Right renal pelvis (tissue), 4 donors: ENCODE data around the gene METTL16. TPM values are rescaled to one million over a fixed set of nuclear protein-coding genes. Genes with fewer than 3 reads are reported as not detected.

Experiments
- DNase-seq, 4 donors: peaks; one replicate each; pipeline ENCODE4 v3.0.0-alpha.2; 2013; ENCODE audit warnings: low read depth in 4 of 4, low spot score in 3 of 4, missing footprints in 1 of 4
- polyA plus RNA-seq, 4 donors: library from polyadenylated mRNA; unstranded; fragments of 120-200 nt; gene quantifications; one replicate each; pipeline ENCODE4 v1.2.1, GENCODE V29; 2013; ENCODE audit not compliant: insufficient read length in 4 of 4

Gene METTL16
- polyA plus RNA-seq, 4 donors, result 37.2 to 47.0 (median 42.1) TPM

- no peak for DNase-seq
These were observed 126.2 kb downstream of the METTL16 start for GRCh38 chr17:2385240-2386210.

GRCh38 chr17:2384439-2385127, 127.1 kb downstream of the METTL16 start:
- no peak for DNase-seq

GRCh38 chr17:2383628-2384167, 128.0 kb downstream of the METTL16 start:
- DNase-seq, result no peak

GRCh38 chr17:2380950-2381649, 130.6 kb downstream of the METTL16 start:
- DNase-seq, result no peak

GRCh38 chr17:2380226-2380922, 131.3 kb downstream of the METTL16 start:
- DNase-seq, result no peak

- DNase-seq, result no peak
These were observed 132.0 kb downstream of the METTL16 start for GRCh38 chr17:2379489-2380225.

- DNase-seq, result no peak
These were observed 132.8 kb downstream of the METTL16 start for GRCh38 chr17:2378905-2379304.

GRCh38 chr17:2377659-2378058, 134.0 kb downstream of the METTL16 start:
- no peak for DNase-seq

GRCh38 chr17:2376107-2376506, 135.6 kb downstream of the METTL16 start:
- no peak for DNase-seq

GRCh38 chr17:2375406-2375805, 136.3 kb downstream of the METTL16 start:
- no peak for DNase-seq

- no peak for DNase-seq
These were observed 137.0 kb downstream of the METTL16 start for GRCh38 chr17:2374549-2375285.

GRCh38 chr17:2373179-2373578, 138.5 kb downstream of the METTL16 start:
- DNase-seq, result no peak

- DNase-seq, result no peak
These were observed 139.0 kb downstream of the METTL16 start for GRCh38 chr17:2372681-2373080.

GRCh38 chr17:2372180-2372579, 139.5 kb downstream of the METTL16 start:
- DNase-seq, result no peak

GRCh38 chr17:2371183-2372130, 140.2 kb downstream of the METTL16 start:
- DNase-seq, result no peak

- DNase-seq, result no peak
These were observed 141.5 kb downstream of the METTL16 start for GRCh38 chr17:2370211-2370589.

GRCh38 chr17:2369551-2370210, 142.0 kb downstream of the METTL16 start:
- DNase-seq, result no peak
